Neural progenitor cell (in vitro differentiated cells): Measurements from ENCODE around the gene CST11. TPM values are rescaled to one million over a fixed set of nuclear protein-coding genes. Genes with fewer than 3 reads are reported as not detected.

Source experiments
- DNase-seq: peaks from one replicate; pipeline ENCODE4 v3.0.0-alpha.2; 2016; ENCODE audit warnings: low spot score
- H2AFZ ChIP-seq: fragments of 200-600 bp; sonication (generic); replicated peaks from 2 replicates; pipeline ENCODE4 v1.6.1; 2016; ENCODE audit warnings: antibody characterized with exemption
- H3F3A ChIP-seq: fragments of 200-600 bp; sonication (generic); 2 replicates; pipeline ENCODE4 v1.6.1; 2016; ENCODE audit warnings: antibody characterized with exemption, low read depth
- H3K27ac ChIP-seq: fragments of 200-600 bp; sonication (generic); 2 replicates; pipeline ENCODE4 v1.5.1; 2016; ENCODE audit warnings: mild to moderate bottlenecking
- H3K27me3 ChIP-seq: fragments of 200-600 bp; sonication (generic); 2 replicates; pipeline ENCODE4 v1.6.1; 2016; ENCODE audit warnings: mild to moderate bottlenecking, moderate library complexity
- H3K36me3 ChIP-seq: fragments of 200-600 bp; sonication (generic); 2 replicates; pipeline ENCODE4 v1.5.1; 2016
- H3K4me1 ChIP-seq: fragments of 200-600 bp; sonication (generic); 2 replicates; pipeline ENCODE4 v1.6.1; 2016; ENCODE audit warnings: mixed run types
- H3K4me2 ChIP-seq: fragments of 200-600 bp; sonication (generic); 2 replicates; pipeline ENCODE4 v1.6.1; 2016
- H3K4me3 ChIP-seq: fragments of 200-600 bp; sonication (generic); 2 replicates; pipeline ENCODE4 v1.5.1; 2016
- H3K79me2 ChIP-seq: fragments of 200-600 bp; sonication (generic); 2 replicates; pipeline ENCODE4 v1.6.1; 2016; ENCODE audit warnings: low read depth
- H3K9ac ChIP-seq: fragments of 200-600 bp; sonication (generic); 2 replicates; pipeline ENCODE4 v1.6.1; 2016
- H3K9me3 ChIP-seq: fragments of 200-600 bp; sonication (generic); 2 replicates; pipeline ENCODE4 v1.5.1; 2016; ENCODE audit warnings: low read depth
- H4K20me1 ChIP-seq: fragments of 200-600 bp; sonication (generic); 2 replicates; pipeline ENCODE4 v1.6.1; 2016; ENCODE audit warnings: low read depth
- H3K27ac Mint-ChIP-seq: 3 replicates; pipeline ENCODE4 v1.8.0; 2021; ENCODE audit warnings: mixed read lengths
- H3K27me3 Mint-ChIP-seq: 2 replicates; pipeline ENCODE4 v1.8.0; 2022; ENCODE audit warnings: low read depth, mild to moderate bottlenecking, inconsistent platforms, moderate library complexity, mixed read lengths; ENCODE audit not compliant: insufficient read depth
- H3K36me3 Mint-ChIP-seq: 3 replicates; pipeline ENCODE4 v1.8.0; 2021; ENCODE audit warnings: mixed read lengths
- H3K4me1 Mint-ChIP-seq: 3 replicates; pipeline ENCODE4 v1.8.0; 2021; ENCODE audit warnings: mixed read lengths
- H3K4me3 Mint-ChIP-seq: 3 replicates; pipeline ENCODE4 v1.8.0; 2021; ENCODE audit warnings: mild to moderate bottlenecking, moderate library complexity, mixed read lengths
- H3K9me3 Mint-ChIP-seq: 3 replicates; pipeline ENCODE4 v1.8.0; 2020; ENCODE audit warnings: mixed read lengths
- EZH2 ChIP-seq: fragments of 200-600 bp; sonication (generic); IDR thresholded peaks from 2 replicates; pipeline ENCODE4 v1.6.1; 2017; ENCODE audit warnings: antibody characterized with exemption, mild to moderate bottlenecking, moderate library complexity
- EZH2phosphoT487 ChIP-seq: fragments of 200-600 bp; sonication (generic); IDR thresholded peaks from 2 replicates; pipeline ENCODE4 v1.6.1; 2017; ENCODE audit warnings: antibody characterized with exemption
- total RNA-seq: library from RNA; depleted of rRNA; stranded (reverse); fragments of >200 nt; gene quantifications from 2 replicates; pipeline ENCODE4 v1.2.3, GENCODE V29; 2015; ENCODE audit warnings: low replicate concordance
- TF ChIP-seq, protein P1 (sequence below): fragments of 200-600 bp; sonication (generic); IDR thresholded peaks from 2 replicates; pipeline ENCODE4 v1.5.1; 2017; ENCODE audit warnings: antibody characterized with exemption, mild to moderate bottlenecking

The CST11 gene
- total RNA-seq, 1 donor from 2014 or later = not detected

DNA sequence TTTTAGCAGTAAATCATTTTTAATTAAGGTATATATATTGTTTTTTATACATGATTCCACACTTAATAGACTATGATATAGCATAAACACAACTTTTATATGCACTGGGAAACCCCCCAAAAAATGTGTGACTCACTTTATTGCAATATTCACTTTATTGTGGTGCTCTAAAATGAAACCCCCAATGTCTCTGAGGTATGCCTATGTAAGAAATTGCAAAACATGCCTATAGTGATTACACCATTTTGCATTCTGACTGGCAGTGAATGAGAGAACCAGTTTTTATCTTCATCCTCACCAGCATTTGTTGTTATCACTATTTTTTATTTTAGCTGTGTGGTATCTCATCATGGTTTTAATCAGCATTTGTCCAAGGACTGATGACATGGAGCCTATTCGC is 8.5 kb upstream of the CST11 start:
- Histone ChIP-seq H3K79me2 (no peaks in the 10 kb centered on the region), H3K36me3 (no peaks in the 10 kb centered on the region)
- H3K9me3 Mint-ChIP-seq = peaks cover 31% of the 10 kb centered on the region

DNA sequence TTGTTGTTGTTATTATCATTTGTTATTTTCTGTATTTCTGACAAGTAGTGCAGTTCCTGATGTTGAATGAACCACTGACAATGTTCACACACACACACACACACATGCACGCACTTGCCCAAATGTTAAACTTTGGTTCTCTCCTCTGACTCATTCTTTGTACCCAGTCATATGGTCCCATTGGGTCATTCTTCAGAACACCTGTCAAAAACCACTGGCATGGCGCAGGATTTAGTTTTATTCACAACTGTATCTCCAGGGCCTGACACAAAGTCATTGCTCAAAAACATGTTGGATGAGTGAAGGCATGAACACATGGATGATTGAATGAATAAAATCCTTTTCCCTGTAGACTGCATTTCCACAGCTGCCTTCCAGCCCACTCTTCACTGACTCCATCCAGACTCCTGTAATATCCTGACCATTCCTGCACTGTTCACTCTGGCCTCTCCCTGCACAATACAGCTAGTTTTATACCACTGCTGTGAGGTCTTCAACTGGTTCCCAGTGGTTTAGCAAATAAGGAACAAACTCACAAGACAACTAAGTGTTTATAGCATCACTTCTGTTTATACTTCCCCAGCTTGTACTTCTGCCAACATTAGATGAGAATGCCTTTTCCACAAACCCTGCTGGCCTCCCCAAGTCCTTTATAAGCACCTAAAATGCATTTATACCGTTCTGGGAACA is 6.9 kb upstream of the CST11 start:
- Histone ChIP-seq H3K9me3 (no peaks in the 10 kb centered on the region), H3K36me3 (no peaks in the 10 kb centered on the region), H3K4me3 (no peak overlapping the region), H3K27ac (no peak overlapping the region), H3F3A (no peaks in the 10 kb centered on the region), H3K4me1 (peaks cover 10% of the 10 kb centered on the region), H3K9ac (no peak overlapping the region), H4K20me1 (no peaks in the 10 kb centered on the region), H3K79me2 (no peaks in the 10 kb centered on the region), H3K27me3 (no peaks in the 10 kb centered on the region), H3K4me2 (no peak overlapping the region), H2AFZ (no peak overlapping the region)
- no peak overlapping the region for H3K27ac Mint-ChIP-seq
- no peak for DNase-seq
- TF ChIP-seq, protein P1, sequence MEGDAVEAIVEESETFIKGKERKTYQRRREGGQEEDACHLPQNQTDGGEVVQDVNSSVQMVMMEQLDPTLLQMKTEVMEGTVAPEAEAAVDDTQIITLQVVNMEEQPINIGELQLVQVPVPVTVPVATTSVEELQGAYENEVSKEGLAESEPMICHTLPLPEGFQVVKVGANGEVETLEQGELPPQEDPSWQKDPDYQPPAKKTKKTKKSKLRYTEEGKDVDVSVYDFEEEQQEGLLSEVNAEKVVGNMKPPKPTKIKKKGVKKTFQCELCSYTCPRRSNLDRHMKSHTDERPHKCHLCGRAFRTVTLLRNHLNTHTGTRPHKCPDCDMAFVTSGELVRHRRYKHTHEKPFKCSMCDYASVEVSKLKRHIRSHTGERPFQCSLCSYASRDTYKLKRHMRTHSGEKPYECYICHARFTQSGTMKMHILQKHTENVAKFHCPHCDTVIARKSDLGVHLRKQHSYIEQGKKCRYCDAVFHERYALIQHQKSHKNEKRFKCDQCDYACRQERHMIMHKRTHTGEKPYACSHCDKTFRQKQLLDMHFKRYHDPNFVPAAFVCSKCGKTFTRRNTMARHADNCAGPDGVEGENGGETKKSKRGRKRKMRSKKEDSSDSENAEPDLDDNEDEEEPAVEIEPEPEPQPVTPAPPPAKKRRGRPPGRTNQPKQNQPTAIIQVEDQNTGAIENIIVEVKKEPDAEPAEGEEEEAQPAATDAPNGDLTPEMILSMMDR = no peak
- TF ChIP-seq EZH2 = no peak
- TF ChIP-seq EZH2phosphoT487 = no peak
- H3K4me1 Mint-ChIP-seq = peaks cover 12% of the 10 kb centered on the region
- H3K36me3 Mint-ChIP-seq = no peaks in the 10 kb centered on the region
- peaks cover 20% of the 10 kb centered on the region for H3K9me3 Mint-ChIP-seq
- peaks cover 5% of the 10 kb centered on the region for H3K27me3 Mint-ChIP-seq
- H3K4me3 Mint-ChIP-seq = no peak overlapping the region

More for the DNA sequence above, 8.5 kb upstream of the CST11 start:
- Mint-ChIP-seq H3K27ac (no peak overlapping the region), H3K27me3 (peaks cover 5% of the 10 kb centered on the region), H3K4me1 (peaks cover 12% of the 10 kb centered on the region), H3K36me3 (no peaks in the 10 kb centered on the region), H3K4me3 (no peak overlapping the region)
- H3K4me3 ChIP-seq = no peak overlapping the region
- H3K4me2 ChIP-seq = no peak overlapping the region
- H2AFZ ChIP-seq = no peak overlapping the region
- H3K9ac ChIP-seq = no peak overlapping the region
- DNase-seq = no peak
- no peaks in the 10 kb centered on the region for H4K20me1 ChIP-seq
- H3K4me1 ChIP-seq = peaks cover 10% of the 10 kb centered on the region
- no peaks in the 10 kb centered on the region for H3K9me3 ChIP-seq
- no peak overlapping the region for H3K27ac ChIP-seq
- H3K27me3 ChIP-seq = no peaks in the 10 kb centered on the region
- no peaks in the 10 kb centered on the region for H3F3A ChIP-seq
- TF ChIP-seq EZH2phosphoT487 (no peak), EZH2 (no peak)
- TF ChIP-seq, protein P1 = no peak

DNA sequence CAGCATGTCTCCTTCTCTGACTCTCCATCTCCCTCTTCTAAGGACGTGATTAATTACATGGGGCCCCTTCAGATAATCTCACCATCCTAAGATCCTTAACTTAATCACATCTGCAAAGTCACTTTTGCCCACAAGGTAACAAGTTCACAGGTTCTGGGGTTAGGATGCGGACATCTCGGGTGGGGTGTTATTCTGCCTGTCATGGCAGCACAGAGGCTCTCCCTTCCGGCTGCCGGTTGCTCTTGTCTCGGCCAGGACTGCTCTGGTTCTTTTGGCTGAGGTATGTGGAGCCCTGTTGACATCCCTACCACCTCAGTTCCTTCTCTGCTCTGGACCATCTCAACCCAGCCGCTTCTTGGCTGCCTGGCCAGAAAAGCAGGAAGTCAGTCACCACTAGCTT is 4.2 kb upstream of the CST11 start:
- no peak overlapping the region for H3K4me3 ChIP-seq
- no peak overlapping the region for H2AFZ ChIP-seq
- H3K27me3 ChIP-seq = no peaks in the 10 kb centered on the region
- H3F3A ChIP-seq = no peaks in the 10 kb centered on the region
- H4K20me1 ChIP-seq = no peaks in the 10 kb centered on the region
- Mint-ChIP-seq H3K27ac (no peak overlapping the region), H3K4me3 (no peak overlapping the region), H3K36me3 (no peaks in the 10 kb centered on the region), H3K4me1 (peaks cover 18% of the 10 kb centered on the region), H3K9me3 (peaks cover 8% of the 10 kb centered on the region), H3K27me3 (peaks cover 6% of the 10 kb centered on the region)
- no peak for DNase-seq
- TF ChIP-seq EZH2 (no peak), EZH2phosphoT487 (no peak)
- TF ChIP-seq, protein P1 = no peak
- H3K4me2 ChIP-seq = no peak overlapping the region
- H3K4me1 ChIP-seq = peaks cover 10% of the 10 kb centered on the region
- no peak overlapping the region for H3K9ac ChIP-seq
- H3K36me3 ChIP-seq = no peaks in the 10 kb centered on the region
- no peaks in the 10 kb centered on the region for H3K79me2 ChIP-seq
- no peak overlapping the region for H3K27ac ChIP-seq
- no peaks in the 10 kb centered on the region for H3K9me3 ChIP-seq
